Neural cell (in vitro differentiated cells): ENCODE results near the gene ZNF500.

Experiments
- CTCF ChIP-seq: fragments of 450-650 bp; IDR thresholded peaks from 2 replicates; pipeline ENCODE4 v1.5.1; 2014; ENCODE audit warnings: antibody characterized with exemption, mild to moderate bottlenecking, moderate library complexity; ENCODE audit not compliant: poor library complexity, severe bottlenecking
- EP300 ChIP-seq: fragments of 450-650 bp; conservative IDR thresholded peaks from 2 replicates; pipeline ENCODE4 v1.6.1; 2014; ENCODE audit warnings: antibody characterized with exemption, mild to moderate bottlenecking, moderate library complexity; ENCODE audit not compliant: poor library complexity, severe bottlenecking
- EZH2 ChIP-seq: fragments of 200-600, 300-800 bp; shearing (Covaris generic), sonication (generic); IDR thresholded peaks from 2 replicates; pipeline ENCODE4 v1.6.1; 2014; ENCODE audit warnings: antibody characterized with exemption, low read length, borderline replicate concordance, mild to moderate bottlenecking; ENCODE audit not compliant: insufficient read depth, poor library complexity, severe bottlenecking
- POLR2AphosphoS5 ChIP-seq: IDR thresholded peaks from 2 replicates; pipeline ENCODE4 v1.6.1; 2012
- TAF1 ChIP-seq: IDR thresholded peaks from 2 replicates; pipeline ENCODE4 v1.6.1; 2012; ENCODE audit warnings: low read depth
- TF ChIP-seq, protein P1 (sequence below): IDR thresholded peaks from 2 replicates; pipeline ENCODE4 v1.6.1; 2012; ENCODE audit warnings: borderline replicate concordance

DNA sequence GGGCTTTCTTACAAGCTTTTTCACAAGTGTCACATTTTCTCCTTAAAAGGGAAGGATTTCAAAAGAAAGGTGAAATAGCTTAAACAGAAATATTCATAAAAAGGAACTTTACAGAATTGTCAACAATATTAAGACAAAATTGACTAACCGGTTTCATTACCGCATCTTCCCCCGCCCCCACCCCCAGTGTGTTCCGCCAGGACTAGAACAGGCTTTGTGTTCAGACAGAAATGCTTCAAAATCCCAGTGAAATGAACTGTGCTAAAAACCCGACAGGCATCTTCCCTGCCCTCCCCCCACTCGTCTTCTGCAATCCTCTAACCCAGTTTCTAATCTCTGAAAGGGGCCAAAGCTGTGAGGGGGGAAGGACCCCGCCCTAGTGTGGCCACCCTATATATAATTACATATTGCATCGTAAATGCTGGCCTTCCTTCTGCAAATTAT lies 36.5 kb upstream of the ZNF500 start:
- no peak for TF ChIP-seq CTCF
- no peak for TF ChIP-seq EZH2
- TF ChIP-seq TAF1: no peak
- no peak for TF ChIP-seq POLR2AphosphoS5
- TF ChIP-seq, protein P1, sequence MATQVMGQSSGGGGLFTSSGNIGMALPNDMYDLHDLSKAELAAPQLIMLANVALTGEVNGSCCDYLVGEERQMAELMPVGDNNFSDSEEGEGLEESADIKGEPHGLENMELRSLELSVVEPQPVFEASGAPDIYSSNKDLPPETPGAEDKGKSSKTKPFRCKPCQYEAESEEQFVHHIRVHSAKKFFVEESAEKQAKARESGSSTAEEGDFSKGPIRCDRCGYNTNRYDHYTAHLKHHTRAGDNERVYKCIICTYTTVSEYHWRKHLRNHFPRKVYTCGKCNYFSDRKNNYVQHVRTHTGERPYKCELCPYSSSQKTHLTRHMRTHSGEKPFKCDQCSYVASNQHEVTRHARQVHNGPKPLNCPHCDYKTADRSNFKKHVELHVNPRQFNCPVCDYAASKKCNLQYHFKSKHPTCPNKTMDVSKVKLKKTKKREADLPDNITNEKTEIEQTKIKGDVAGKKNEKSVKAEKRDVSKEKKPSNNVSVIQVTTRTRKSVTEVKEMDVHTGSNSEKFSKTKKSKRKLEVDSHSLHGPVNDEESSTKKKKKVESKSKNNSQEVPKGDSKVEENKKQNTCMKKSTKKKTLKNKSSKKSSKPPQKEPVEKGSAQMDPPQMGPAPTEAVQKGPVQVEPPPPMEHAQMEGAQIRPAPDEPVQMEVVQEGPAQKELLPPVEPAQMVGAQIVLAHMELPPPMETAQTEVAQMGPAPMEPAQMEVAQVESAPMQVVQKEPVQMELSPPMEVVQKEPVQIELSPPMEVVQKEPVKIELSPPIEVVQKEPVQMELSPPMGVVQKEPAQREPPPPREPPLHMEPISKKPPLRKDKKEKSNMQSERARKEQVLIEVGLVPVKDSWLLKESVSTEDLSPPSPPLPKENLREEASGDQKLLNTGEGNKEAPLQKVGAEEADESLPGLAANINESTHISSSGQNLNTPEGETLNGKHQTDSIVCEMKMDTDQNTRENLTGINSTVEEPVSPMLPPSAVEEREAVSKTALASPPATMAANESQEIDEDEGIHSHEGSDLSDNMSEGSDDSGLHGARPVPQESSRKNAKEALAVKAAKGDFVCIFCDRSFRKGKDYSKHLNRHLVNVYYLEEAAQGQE: no peak
- no peak for TF ChIP-seq EP300
